Body of pancreas (tissue), 4 donors: ENCODE results near the gene APPL2. TPM values are rescaled to one million over a fixed set of nuclear protein-coding genes. Genes with fewer than 3 reads are reported as not detected.

Source experiments
- ATAC-seq: fragments of 150-250 bp; one replicate; pipeline ENCODE4 v1.9.1; 2016
- DNase-seq, 4 donors: peaks; one replicate each; pipeline ENCODE4 v3.0.0-alpha.2; 2019
- H3K27ac ChIP-seq, 4 donors: fragments of 200-600 bp; sonication (generic); 1 replicate in 3 of 4; 2 replicates in 1 of 4; pipeline versions ENCODE4 v1.5.1 to v1.6.1; 2016 to 2019; ENCODE audit warnings: mild to moderate bottlenecking in 1 of 4, mixed read lengths in 1 of 4, moderate library complexity in 1 of 4
- H3K27me3 ChIP-seq, 2 donors: fragments of 200-600 bp; sonication (generic); one replicate each; pipeline ENCODE4 v1.6.0; 2016; ENCODE audit warnings: mild to moderate bottlenecking in 1 of 2
- H3K36me3 ChIP-seq, 2 donors: fragments of 200-600 bp; sonication (generic); replicated peaks in 1 of 2; 2 replicates each; pipeline ENCODE4 v1.5.1; 2016; ENCODE audit warnings: low read depth in 2 of 2; ENCODE audit not compliant: insufficient read depth in 1 of 2
- H3K4me1 ChIP-seq: fragments of 200-600 bp; sonication (generic); one replicate; pipeline ENCODE4 v1.6.0; 2016
- H3K4me3 ChIP-seq, 2 donors: fragments of 200-600 bp; sonication (generic); 1 replicate in 1 of 2; 2 replicates in 1 of 2; pipeline ENCODE4 v1.5.1; 2016 to 2019
- H3K9me3 ChIP-seq, 3 donors: fragments of 200-600 bp; sonication (generic); 1 replicate in 2 of 3; 2 replicates in 1 of 3; pipeline ENCODE4 v1.5.1; 2016
- POLR2A ChIP-seq, 3 donors: fragments of 450-650 bp; IDR thresholded peaks; one replicate each; pipeline ENCODE4 v1.6.1; 2016; ENCODE audit warnings: antibody characterized with exemption in 3 of 3, mild to moderate bottlenecking in 2 of 3
- WGBS, 2 donors: methylation state at CpG; one replicate each; pipeline ENCODE4 v1.1.5; 2017; 5-methylcytosine and 5-hydroxymethylcytosine counted together
- intact Hi-C: fragments of 100-400 bp; cut with DNase I; formaldehyde crosslinking; loops from one replicate; pipeline ENCODE4 v1.15.1; 2023
- total RNA-seq, 2 donors: library from RNA; depleted of rRNA; stranded (reverse); fragments of >200 nt; gene quantifications; one replicate each; pipeline ENCODE4 v1.1.0, GENCODE V29; 2016
- TF ChIP-seq, protein P1 (sequence below), 7 experiments: fragments of 450-650 bp in 4 of 7; fragments of 200-600 bp in 3 of 7; sonication (generic) in 3 of 7; IDR thresholded peaks; one replicate each; pipeline ENCODE4 v1.5.1; 2016 to 2019; ENCODE audit warnings: antibody characterized with exemption in 7 of 7

The APPL2 gene
- total RNA-seq, 2 donors from 2014 or later, result 32.4 to 32.6 TPM

DNA sequence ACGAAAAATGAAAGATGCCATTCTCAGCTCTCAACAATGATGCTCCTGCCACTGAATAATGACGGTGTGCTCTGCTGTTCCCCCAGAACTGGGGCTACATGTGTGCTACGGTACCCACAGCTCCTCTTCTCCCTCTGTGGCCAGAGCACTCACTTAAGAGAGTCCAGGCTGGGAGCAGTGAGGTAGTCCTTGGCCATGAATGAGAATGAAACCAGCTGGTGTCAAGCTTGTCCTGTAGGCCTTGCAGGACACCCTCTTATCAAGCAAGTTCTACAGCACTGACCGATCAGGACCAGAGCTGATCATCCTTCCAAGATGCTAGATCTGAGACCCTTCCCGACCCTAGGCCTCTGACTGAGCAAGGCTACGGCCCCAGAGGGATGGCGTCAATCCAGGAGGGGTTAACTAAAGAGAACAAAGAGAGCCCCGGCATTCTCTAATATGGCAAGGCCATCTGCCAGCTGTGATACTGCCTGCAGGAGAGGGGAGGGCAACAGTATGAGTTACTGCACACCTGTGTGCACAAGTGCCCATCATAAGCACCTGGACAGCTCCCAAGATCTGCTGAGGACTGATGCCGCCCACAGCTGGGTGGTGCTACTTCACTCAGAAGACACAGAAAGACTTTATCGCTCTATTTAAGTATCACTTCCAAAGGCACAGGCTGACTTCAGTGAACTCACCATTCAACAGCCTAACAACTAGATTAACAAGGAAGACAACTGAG lies 30.5 kb downstream of the APPL2 start:
- Histone ChIP-seq H3K9me3 (no peaks in the 10 kb centered on the region), H3K36me3 (peaks cover 13 to 16% of the 10 kb centered on the region in 2 donors), H3K27me3 (no peaks in the 10 kb centered on the region), H3K4me1 (peaks cover 10% of the 10 kb centered on the region), H3K27ac (peak overlapping the region in 3 of 4 donors; percentile 8 to 38 (median 9)), H3K4me3 (no peak overlapping the region)
- 58 to 60% methylated on average over 10 of the region's 10 CpGs for WGBS, 2 donors
- TF ChIP-seq POLR2A (IDR thresholded peaks at IDR 0.05), result no peak
- TF ChIP-seq, protein P1, sequence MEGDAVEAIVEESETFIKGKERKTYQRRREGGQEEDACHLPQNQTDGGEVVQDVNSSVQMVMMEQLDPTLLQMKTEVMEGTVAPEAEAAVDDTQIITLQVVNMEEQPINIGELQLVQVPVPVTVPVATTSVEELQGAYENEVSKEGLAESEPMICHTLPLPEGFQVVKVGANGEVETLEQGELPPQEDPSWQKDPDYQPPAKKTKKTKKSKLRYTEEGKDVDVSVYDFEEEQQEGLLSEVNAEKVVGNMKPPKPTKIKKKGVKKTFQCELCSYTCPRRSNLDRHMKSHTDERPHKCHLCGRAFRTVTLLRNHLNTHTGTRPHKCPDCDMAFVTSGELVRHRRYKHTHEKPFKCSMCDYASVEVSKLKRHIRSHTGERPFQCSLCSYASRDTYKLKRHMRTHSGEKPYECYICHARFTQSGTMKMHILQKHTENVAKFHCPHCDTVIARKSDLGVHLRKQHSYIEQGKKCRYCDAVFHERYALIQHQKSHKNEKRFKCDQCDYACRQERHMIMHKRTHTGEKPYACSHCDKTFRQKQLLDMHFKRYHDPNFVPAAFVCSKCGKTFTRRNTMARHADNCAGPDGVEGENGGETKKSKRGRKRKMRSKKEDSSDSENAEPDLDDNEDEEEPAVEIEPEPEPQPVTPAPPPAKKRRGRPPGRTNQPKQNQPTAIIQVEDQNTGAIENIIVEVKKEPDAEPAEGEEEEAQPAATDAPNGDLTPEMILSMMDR (IDR thresholded peaks at IDR 0.05), result peak in 1 of 7 experiments; percentile 23
- peak; percentile 57 to 85 (median 76) for DNase-seq
- intact Hi-C loops, result no loop called here
- peak; percentile 76 for ATAC-seq

- Histone ChIP-seq H3K36me3 (peaks cover 13 to 16% of the 10 kb centered on the region in 2 donors), H3K4me3 (no peak overlapping the region), H3K9me3 (no peaks in the 10 kb centered on the region), H3K27ac (peak overlapping the region in 2 of 4 donors; percentile 9 to 38), H3K27me3 (no peaks in the 10 kb centered on the region), H3K4me1 (peaks cover 10% of the 10 kb centered on the region)
- TF ChIP-seq, protein P1 (IDR thresholded peaks at IDR 0.05), result no peak
- TF ChIP-seq POLR2A (IDR thresholded peaks at IDR 0.05), result no peak
- DNase-seq, result no peak
- 82% methylated on average over 6 of the region's 6 CpGs for WGBS, 2 donors
- no peak for ATAC-seq
- intact Hi-C loops, result no loop called here
Measured at GRCh38 chr12:105204916-105205315, 31.1 kb downstream of the APPL2 start.

- intact Hi-C loops, result no loop called here
- Histone ChIP-seq H3K4me1 (peaks cover 10% of the 10 kb centered on the region), H3K27ac (no peak overlapping the region), H3K9me3 (no peaks in the 10 kb centered on the region), H3K4me3 (no peak overlapping the region), H3K36me3 (peaks cover 13 to 16% of the 10 kb centered on the region in 2 donors), H3K27me3 (no peaks in the 10 kb centered on the region)
- ATAC-seq, result no peak
- TF ChIP-seq, protein P1 (IDR thresholded peaks at IDR 0.05), result no peak
- TF ChIP-seq POLR2A (IDR thresholded peaks at IDR 0.05), result no peak
- 88 to 90% methylated on average over 8 of the region's 8 CpGs for WGBS, 2 donors
- DNase-seq, result no peak
Measured at GRCh38 chr12:105204127-105204526, 31.8 kb downstream of the APPL2 start.

GRCh38 chr12:105202202-105202601 lies 33.8 kb downstream of the APPL2 start:
- 90 to 92% methylated on average over 6 of the region's 6 CpGs for WGBS, 2 donors
- peaks cover 10% of the 10 kb centered on the region for H3K4me1 ChIP-seq
- intact Hi-C loops, result no loop called here
- no peak for DNase-seq
- H3K9me3 ChIP-seq, result no peaks in the 10 kb centered on the region
- TF ChIP-seq, protein P1 (IDR thresholded peaks at IDR 0.05), result no peak
- no peak for TF ChIP-seq POLR2A (IDR thresholded peaks at IDR 0.05)
- ATAC-seq, result no peak
- H3K27me3 ChIP-seq, result no peaks in the 10 kb centered on the region
- H3K4me3 ChIP-seq, result no peak overlapping the region
- H3K27ac ChIP-seq, result no peak overlapping the region
- peaks cover 8 to 16% of the 10 kb centered on the region in 2 donors for H3K36me3 ChIP-seq

- peaks cover 0 to 12% of the 10 kb centered on the region in 2 donors for H3K36me3 ChIP-seq
- H3K9me3 ChIP-seq, result no peaks in the 10 kb centered on the region
- DNase-seq, result no peak
- WGBS, 2 donors, result 77 to 79% methylated on average over 7 of the region's 7 CpGs
- intact Hi-C loops, result no loop called here
- H3K4me1 ChIP-seq, result peaks cover 10% of the 10 kb centered on the region
- no peak overlapping the region for H3K4me3 ChIP-seq
- ATAC-seq, result no peak
- no peak overlapping the region for H3K27ac ChIP-seq
- no peaks in the 10 kb centered on the region for H3K27me3 ChIP-seq
- TF ChIP-seq, protein P1 (IDR thresholded peaks at IDR 0.05), result no peak
- TF ChIP-seq POLR2A (IDR thresholded peaks at IDR 0.05), result no peak
Measured at GRCh38 chr12:105201299-105201698, 34.7 kb downstream of the APPL2 start.
